Type B pancreatic cell (in vitro differentiated cells): ENCODE results near the gene FGD3. TPM values are rescaled to one million over a fixed set of nuclear protein-coding genes. Genes with fewer than 3 reads are reported as not detected.

Experiments
- DNase-seq: peaks from one replicate; pipeline ENCODE4 v3.0.0; 2021; ENCODE audit warnings: mixed read lengths; ENCODE audit not compliant: unreplicated experiment; ENCODE audit errors: extremely low spot score
- H3K27ac Mint-ChIP-seq: 2 replicates; pipeline ENCODE4 v1.8.0; 2021; ENCODE audit warnings: mild to moderate bottlenecking, mixed read lengths
- H3K27me3 Mint-ChIP-seq: 2 replicates; pipeline ENCODE4 v1.8.0; 2021; ENCODE audit warnings: mixed read lengths
- H3K36me3 Mint-ChIP-seq: 2 replicates; pipeline ENCODE4 v1.8.0; 2021; ENCODE audit warnings: mixed read lengths
- H3K4me1 Mint-ChIP-seq: one replicate; pipeline ENCODE4 v1.8.0; 2021; ENCODE audit warnings: mixed read lengths; ENCODE audit not compliant: unreplicated experiment
- H3K4me3 Mint-ChIP-seq: 2 replicates; pipeline ENCODE4 v1.8.0; 2021; ENCODE audit warnings: mild to moderate bottlenecking, mixed read lengths
- H3K9me3 Mint-ChIP-seq: 2 replicates; pipeline ENCODE4 v1.8.0; 2021; ENCODE audit warnings: mixed read lengths
- CTCF ChIP-seq: fragments of 200-600 bp; sonication (generic); conservative IDR thresholded peaks from 2 replicates; pipeline ENCODE4 v1.5.0; 2021; ENCODE audit warnings: antibody characterized with exemption, mild to moderate bottlenecking
- total RNA-seq: library from RNA; stranded (reverse); gene quantifications from 2 replicates; pipeline ENCODE4 v1.2.1, GENCODE V29; 2021; ENCODE audit warnings: low replicate concordance

Gene FGD3
- total RNA-seq, 1 donor from 2014 or later: 5.5 TPM

- TF ChIP-seq CTCF: no peak
- DNase-seq: no peak
- Mint-ChIP-seq H3K27me3 (no peaks in the 10 kb centered on the region), H3K4me3 (no peak overlapping the region), H3K36me3 (no peaks in the 10 kb centered on the region), H3K9me3 (no peaks in the 10 kb centered on the region), H3K27ac (no peak overlapping the region), H3K4me1 (peaks cover 5% of the 10 kb centered on the region)
Measured at GRCh38 chr9:93080406-93080805, 133.1 kb downstream of the FGD3 start.

GRCh38 chr9:93081081-93081529 is 133.8 kb downstream of the FGD3 start:
- Mint-ChIP-seq H3K27ac (no peak overlapping the region), H3K36me3 (no peaks in the 10 kb centered on the region), H3K27me3 (no peaks in the 10 kb centered on the region), H3K4me1 (peaks cover 5% of the 10 kb centered on the region), H3K4me3 (no peak overlapping the region), H3K9me3 (no peaks in the 10 kb centered on the region)
- no peak for DNase-seq
- no peak for TF ChIP-seq CTCF

- TF ChIP-seq CTCF: no peak
- peaks cover 3% of the 10 kb centered on the region for H3K9me3 Mint-ChIP-seq
- no peak overlapping the region for H3K27ac Mint-ChIP-seq
- H3K4me3 Mint-ChIP-seq: no peak overlapping the region
- H3K4me1 Mint-ChIP-seq: peaks cover 9% of the 10 kb centered on the region
- no peaks in the 10 kb centered on the region for H3K36me3 Mint-ChIP-seq
- no peaks in the 10 kb centered on the region for H3K27me3 Mint-ChIP-seq
- no peak for DNase-seq
Measured at GRCh38 chr9:93081931-93082330, 134.6 kb downstream of the FGD3 start.

- no peaks in the 10 kb centered on the region for H3K27me3 Mint-ChIP-seq
- no peak for DNase-seq
- H3K36me3 Mint-ChIP-seq: no peaks in the 10 kb centered on the region
- H3K4me1 Mint-ChIP-seq: peaks cover 9% of the 10 kb centered on the region
- H3K9me3 Mint-ChIP-seq: peaks cover 3% of the 10 kb centered on the region
- no peak overlapping the region for H3K27ac Mint-ChIP-seq
- no peak for TF ChIP-seq CTCF
- no peak overlapping the region for H3K4me3 Mint-ChIP-seq
Measured at GRCh38 chr9:93082841-93083411, 135.6 kb downstream of the FGD3 start.

GRCh38 chr9:93083592-93084470 is 136.5 kb downstream of the FGD3 start:
- no peak for DNase-seq
- H3K4me1 Mint-ChIP-seq: peaks cover 9% of the 10 kb centered on the region
- no peaks in the 10 kb centered on the region for H3K36me3 Mint-ChIP-seq
- H3K9me3 Mint-ChIP-seq: peaks cover 3% of the 10 kb centered on the region
- no peaks in the 10 kb centered on the region for H3K27me3 Mint-ChIP-seq
- TF ChIP-seq CTCF: no peak
- H3K4me3 Mint-ChIP-seq: no peak overlapping the region
- no peak overlapping the region for H3K27ac Mint-ChIP-seq
